ENCODE results near the gene PTH1R.

PTH1R gene

DNA sequence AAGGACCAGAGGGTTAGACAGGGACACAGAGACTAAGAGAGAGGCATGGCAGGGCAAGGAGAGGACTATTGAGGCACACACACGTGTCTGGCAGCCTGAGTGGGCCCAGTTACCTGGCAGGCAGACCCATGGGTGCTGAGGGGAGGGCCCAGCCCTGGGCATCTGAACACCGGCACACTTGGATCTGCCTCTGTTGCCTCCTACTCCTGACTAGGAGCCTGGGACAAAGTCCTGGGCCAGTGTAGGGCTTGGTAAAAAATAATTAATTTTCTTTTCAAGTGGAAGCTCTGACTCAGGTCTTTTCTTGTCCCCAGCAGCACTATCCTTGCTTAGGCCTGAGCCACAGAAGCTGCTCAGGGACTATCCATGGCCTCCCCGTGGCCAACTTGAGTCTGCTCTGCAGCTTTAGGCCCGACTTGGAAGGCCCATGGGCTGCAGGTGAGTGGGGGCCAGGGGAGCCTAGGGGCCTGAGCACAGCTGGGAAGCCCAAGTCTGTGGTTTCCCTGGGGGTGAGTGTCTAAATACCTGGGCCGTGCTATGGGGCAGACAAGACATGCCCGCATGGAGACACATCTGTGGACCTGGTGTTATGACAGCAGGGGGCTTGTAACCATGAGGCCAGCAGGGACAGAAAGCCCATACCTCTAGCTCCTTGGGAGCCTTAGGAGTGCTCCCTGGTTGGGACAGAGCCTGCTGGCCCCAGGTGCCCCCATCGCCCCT lies at the start of gene PTH1R:
Gene PTH1R, plus strand, starts transcription at position 316 of the 720 bp plus-strand sequence. CDS start 5,839 bp downstream, outside the sequence.
- in situ Hi-C loops (cut with HindIII; ENCODE audit: low sequenced_read_pairs) = no loop called here

DNA sequence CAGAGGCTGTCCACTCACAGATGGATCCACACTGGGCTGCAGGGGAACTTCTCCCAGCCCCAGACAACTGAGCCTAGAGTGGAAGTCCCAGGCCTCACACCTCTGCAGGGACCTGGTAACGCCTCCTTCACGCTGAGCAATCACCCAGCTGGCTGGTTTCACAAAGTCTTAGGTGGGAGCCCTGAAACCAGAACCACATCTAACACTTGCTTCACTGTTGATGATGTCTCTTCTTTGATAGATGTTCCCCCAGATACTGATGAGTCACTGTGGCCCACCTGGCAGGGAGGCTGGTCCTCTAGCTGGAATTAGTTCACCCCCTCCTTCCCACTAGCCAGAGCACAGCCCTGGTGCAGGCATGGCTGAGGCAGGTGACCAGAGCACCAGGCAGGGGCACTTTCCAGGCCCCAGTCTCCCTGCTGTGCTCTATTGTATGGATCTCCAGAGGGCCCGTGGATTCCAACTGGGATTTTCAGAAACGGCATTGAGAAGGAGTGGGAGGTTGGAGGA lies 47.8 kb upstream of the PTH1R start:
- in situ Hi-C loops (cut with HindIII; ENCODE audit: low sequenced_read_pairs) = no loop called here

DNA sequence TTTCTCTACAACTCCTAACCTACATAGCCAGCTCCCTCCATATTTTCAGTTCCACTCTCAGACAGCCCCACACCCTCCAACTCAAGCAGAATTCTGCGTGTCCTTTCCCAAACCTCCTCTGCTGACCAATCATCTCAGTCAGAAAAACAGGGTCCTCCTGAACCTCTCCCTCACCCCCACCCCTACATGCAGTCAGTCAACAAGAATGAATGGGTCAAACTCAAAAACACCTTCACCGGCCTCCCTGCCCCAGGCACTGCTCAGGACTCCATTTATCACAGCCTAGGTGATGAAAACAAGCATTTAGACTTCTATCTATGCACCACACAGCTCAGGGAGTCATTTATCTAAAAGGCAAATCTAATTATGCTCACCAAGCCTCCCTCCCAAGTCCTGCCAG lies 46.7 kb upstream of the PTH1R start:
- in situ Hi-C loops (cut with HindIII; ENCODE audit: low sequenced_read_pairs) = no loop called here

DNA sequence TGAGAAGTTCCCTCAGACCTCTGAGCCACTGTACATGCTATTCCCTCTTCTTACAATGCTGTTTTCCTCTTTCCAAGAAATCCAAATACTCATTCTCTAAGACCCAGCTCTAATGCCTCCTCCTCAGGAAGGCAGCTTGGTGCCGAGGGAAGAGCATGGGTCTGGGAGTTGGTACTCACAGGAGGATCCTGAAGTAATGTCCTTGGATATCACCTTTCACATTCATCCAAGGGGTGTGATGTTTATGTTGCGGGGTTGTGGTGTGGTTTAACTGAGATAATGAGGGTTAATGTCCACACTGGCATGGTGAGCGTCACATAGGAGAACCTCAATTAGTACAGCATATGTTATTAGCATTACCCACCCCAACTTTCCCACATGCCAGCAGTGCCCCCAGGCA lies 46.2 kb upstream of the PTH1R start:
- in situ Hi-C loops (cut with HindIII; ENCODE audit: low sequenced_read_pairs) = no loop called here

DNA sequence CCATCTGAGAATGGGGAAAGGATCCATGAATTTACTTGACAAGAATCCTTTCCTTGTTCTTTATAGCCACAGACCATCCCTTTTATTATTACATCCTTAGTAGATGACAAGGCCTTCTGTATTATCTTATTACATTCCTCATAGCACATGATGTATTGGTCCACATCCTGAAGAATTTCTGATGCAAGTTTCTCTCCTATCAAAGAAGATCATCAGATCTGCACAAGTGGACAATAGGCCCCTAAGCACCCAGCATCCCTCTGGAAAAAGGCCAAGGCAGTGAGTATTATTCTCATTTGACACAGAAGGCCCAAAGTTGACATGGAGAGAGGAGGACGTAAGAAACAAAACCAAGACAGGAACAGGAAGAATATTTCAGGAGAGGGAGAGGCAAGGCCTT lies 45.7 kb upstream of the PTH1R start:
- in situ Hi-C loops (cut with HindIII; ENCODE audit: low sequenced_read_pairs) = no loop called here

DNA sequence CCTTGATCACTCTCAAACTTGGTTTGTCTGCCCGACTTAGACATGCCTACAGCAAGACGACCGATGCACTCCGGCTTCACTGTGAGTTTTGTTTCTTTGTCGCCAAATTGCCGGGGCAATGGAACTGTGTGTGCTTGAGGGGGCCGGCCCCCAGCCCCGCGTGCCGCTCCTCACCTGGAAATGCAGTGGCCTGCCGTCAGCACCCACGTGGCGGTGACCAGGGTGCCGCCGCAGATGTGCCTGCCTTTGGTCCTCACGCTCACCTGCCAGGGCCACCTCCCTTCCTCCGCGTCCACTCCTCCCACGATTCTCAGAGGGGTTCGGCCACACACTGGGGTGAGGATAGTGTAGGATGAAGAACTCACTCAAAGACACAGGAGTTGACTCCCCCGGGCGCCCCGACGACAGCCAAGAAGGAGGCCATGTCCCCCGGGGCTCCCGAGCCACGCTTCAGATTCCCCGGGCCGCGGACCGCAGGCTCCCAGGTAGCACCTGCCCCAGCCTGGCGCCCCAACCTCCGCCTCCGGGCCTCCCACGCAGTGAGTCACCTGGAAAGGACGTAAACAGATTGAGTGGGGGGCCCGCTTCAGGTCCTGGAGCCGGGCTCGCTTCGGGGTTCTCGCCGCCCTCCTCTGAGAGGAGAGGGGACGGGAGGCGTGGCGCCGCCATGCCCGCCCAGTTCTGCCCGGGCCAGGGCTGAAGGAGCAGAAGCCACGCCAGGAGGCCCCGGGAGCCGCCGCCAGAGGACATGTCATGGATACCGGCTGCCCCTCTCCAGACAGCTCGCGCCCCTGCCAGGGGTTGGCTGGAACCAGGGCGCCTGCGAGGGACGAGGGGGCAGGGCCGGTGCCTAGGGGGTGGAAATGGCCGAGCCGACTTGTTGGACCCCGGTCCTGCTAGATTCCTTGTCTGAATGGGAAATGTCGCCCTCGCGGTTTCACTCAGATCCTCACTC lies 43.9 kb upstream of the PTH1R start:
- in situ Hi-C loops (cut with HindIII; ENCODE audit: low sequenced_read_pairs) = no loop called here

DNA sequence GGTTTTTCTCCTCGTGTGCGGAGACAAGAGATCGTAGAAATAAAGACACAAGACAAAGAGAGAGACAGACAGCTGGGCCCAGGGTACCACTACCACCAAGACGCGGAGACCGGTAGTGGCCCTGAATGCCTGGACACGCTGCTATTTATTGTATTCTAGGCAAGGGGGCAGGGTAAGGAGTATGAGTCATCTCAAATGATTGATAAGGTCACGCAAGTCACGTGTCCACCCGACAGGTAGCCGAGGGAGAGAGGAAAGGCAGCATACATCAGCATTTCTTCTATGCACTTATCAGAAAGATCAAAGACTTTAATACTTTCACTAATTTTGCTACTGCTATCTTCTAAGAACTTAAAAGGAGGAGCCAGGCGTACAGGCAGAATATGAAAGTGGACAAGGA lies 42.5 kb upstream of the PTH1R start:
- in situ Hi-C loops (cut with HindIII; ENCODE audit: low sequenced_read_pairs) = no loop called here

DNA sequence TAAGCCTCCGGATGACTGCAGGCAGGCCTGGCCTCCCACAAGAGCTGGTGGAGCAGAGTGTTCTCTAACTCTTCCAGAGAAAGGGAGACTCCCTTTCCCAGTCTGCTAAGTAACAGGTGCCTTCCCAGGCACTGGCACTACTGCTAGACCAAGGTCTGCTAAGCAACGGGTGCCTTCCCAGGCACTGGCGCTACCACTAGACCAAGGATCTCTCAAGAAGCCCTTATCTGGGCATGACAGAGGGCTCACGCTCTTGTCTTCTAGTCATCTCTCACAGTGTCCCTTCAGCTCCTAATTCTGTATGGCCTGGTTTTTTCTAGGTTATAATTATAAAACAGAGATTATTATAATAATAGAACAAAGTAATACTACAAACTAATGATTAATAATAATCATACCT lies 42.0 kb upstream of the PTH1R start:
- in situ Hi-C loops (cut with HindIII; ENCODE audit: low sequenced_read_pairs) = no loop called here

DNA sequence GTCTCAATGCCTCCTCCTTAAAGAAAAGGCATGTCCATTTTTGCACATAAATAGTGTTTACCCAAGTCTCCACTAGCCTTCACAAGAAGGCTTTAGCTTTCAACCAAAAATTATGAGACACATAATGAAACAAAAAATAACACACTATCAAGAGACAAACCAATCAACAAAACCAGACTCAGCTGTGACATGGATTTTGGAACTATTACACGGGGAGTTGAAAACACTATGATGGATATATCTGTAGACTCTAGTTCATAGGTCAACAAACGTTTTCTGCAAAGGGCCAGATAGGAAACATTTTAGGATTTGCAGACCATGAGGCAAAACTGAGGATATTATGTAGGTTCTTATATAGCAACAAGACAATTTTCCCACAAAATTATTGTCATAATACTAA lies 39.2 kb upstream of the PTH1R start:
- in situ Hi-C loops (cut with HindIII; ENCODE audit: low sequenced_read_pairs) = no loop called here

DNA sequence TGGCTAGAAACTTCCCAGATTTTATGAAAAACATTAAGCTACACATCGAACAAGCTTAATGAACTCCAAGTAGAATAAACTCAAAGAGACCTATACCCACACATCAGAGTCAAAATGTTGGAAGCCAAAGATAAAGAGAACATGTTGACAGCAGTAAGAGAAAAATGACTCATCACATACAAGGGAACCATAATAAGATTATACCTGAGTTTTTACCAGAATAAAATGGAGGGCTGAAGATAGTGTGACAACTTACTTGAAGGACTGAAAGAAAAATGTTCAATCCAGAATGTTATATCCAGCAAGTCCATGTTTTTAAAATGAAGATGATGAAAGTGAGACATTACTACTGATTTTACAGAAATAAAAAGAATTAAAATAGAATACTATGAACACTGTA lies 37.0 kb upstream of the PTH1R start:
- in situ Hi-C loops (cut with HindIII; ENCODE audit: low sequenced_read_pairs) = no loop called here

DNA sequence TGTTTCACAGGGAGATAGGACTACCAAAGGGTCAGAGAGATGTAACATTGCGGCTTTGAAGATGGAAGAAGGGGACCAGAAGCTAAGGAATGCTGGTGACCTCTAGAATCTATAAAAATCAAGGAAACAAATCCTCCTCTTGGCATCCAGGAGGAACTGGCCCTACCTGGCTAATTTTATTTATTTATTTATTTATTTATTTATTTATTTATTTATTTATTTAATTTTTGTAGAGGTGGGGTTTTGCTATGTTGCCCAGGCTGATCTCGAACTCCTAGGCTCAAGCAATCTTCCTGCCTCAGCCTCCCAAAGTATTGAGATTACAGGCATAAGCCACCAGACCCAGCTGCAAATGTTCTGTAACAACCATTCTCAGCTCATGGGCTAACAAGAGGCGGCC lies 34.0 kb upstream of the PTH1R start:
- in situ Hi-C loops (cut with HindIII; ENCODE audit: low sequenced_read_pairs) = no loop called here

DNA sequence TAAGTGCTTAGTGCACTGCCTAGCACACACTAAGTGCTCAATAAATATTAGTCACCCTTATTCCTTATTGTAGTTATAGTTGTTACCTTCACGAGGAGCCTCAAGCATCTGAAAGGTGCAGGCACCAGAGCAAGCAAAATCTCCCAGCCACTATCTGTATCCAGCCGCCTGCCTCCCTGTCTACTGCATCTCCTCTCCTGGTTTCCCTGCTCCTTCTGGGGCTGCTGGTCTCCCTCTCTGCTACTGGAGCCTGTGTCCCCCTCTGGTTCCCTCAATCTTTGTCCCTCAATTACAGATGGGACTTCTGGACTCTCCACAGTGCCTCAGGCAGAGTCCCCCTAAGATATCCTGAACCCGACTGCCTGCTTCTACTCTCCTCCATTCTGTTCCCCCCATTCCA lies 33.1 kb upstream of the PTH1R start:
- in situ Hi-C loops (cut with HindIII; ENCODE audit: low sequenced_read_pairs) = no loop called here

DNA sequence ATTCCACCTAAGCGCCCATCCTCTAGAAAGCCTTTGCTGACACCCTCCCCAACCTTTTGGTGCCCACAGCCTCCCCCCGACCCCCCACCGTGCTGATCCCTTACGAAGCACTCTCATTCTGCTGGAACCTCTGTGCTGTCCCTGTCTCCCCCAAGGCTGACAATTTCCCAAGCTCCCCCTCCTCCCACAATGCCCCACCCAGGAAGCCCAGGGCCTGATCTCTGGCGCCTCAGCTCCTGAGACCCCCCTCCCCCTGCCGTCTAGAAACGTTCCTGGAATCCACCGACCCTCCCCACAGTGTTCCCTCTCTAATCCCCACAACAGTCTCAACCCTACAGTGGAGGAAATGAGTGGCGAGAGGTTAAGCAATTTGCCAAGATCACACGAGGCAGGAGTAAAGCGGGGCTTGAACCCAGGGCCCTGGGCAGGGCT lies 32.6 kb upstream of the PTH1R start:
- in situ Hi-C loops (cut with HindIII; ENCODE audit: low sequenced_read_pairs) = no loop called here

DNA sequence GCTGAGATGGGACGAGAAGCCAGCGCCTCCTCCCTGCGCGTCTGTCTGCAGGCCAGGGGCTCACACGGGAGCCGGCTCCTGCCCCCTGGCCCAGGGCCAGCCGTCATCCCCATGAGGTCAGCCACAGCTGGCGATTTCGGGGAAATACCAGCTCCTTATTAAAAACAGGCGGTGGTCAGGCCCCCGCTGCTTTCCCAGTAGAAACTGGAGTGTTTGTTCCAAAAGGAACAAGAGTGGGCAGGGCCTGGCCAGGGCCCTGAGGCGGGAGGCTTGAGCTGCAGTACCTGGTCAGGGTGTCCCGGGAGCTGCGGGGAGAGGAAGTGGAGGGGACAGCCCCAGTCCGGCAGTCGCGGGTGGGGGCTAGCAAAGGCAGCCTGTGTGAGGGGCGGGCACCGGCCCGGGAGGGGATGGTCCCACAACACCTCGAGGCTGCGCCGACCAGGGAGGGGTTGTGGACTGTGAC lies 32.1 kb upstream of the PTH1R start:
- in situ Hi-C loops (cut with HindIII; ENCODE audit: low sequenced_read_pairs) = no loop called here

DNA sequence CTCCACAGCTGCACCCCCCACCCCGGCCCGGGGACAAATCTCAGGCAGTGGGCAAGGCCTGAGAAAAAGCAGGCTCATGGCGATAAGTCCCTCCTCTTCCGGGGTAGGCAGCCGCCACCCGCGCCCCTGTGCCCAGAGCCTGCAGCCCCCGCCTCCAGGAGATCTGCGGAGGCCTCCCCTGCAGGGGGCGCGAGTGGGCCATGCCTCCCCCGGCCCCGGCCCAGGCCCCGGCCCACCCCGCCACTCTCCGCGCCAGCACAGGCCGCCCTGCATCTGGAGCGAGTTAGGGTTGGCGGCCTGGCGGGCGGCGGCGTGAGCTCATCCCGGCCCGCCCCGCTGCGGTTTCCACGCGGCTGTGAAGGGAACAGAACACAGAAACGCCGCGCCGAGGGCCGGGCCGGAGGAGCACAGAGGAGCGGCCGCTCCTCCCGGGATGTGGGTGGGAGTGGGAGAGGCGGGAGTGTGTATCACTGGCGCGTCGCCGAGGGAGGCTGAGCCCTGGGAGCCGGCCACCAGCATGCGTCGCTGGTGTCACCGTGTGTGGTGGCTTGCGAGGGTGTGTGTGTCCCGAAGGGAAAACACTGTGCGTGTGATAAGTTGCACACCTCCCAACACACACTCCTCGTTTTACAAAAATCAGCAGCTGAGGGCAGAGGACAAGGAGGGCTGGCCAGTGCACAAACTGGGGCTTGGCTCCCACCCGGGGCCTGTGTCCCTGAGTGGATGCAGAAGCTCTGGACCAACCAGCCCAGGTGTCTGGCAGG lies 31.5 kb upstream of the PTH1R start:
- in situ Hi-C loops (cut with HindIII; ENCODE audit: low sequenced_read_pairs) = no loop called here

DNA sequence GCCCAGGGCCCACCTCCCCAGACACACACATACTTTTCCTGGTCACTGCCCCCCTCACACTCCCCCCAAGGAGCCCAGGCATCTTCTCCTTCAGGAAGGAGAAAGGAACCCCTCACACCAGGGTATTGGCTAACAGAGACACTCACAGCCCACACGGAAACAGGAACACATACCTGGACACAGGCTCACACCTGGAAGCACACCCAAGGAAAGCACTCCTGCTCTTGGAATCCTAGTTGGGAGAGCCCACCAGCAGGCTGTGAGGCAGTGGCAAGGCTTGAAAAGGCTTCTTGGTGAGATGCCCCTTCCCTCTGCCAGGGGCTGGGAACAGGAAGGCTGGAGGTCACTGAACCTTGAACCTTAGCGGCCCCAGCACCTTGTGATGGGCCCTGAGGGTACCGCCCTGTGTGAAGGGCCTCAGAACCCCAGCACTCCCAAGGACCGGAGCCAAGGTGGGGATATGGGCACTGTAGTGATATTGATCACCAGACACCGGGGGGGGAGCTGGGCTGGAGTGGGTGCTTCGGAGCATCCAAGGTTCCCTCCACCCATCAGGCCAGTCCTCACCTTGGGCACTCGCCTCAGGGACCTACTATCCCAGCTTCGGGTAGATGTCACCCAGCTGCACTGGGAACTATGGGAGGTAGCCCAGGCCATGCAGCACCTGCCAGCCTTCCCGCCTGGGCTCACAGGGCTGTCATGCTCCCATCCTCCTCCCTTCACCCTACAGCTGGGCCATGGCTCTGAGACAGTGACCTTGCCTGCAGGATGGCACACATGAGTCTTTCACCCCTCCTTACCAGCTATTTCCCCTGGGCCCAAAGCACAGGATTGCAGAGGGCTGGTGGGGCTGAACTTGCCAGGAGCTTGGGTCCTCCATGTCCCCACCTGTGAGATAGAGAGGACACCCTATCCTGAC lies 30.6 kb upstream of the PTH1R start:
- in situ Hi-C loops (cut with HindIII; ENCODE audit: low sequenced_read_pairs) = no loop called here

DNA sequence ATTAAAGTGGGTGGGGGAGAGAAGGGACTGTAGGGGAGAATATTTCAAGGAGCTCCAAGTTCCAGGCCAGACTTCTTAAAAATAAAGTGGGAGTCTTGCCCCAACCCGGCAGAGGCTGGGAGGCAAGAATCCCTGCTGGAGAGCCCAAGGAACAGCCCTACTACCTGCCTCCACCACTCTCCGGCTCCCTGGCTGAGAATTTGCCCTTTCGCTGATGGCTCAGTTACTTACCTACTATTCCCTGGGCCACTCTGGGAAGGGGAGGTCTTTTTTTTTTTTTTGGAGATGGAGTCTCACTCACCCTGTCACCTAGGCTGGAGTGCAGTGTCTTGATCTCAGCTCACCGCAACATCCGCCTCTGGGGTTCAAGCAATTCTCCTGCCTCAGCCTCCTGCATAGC lies 29.8 kb upstream of the PTH1R start:
- in situ Hi-C loops (cut with HindIII; ENCODE audit: low sequenced_read_pairs) = no loop called here

DNA sequence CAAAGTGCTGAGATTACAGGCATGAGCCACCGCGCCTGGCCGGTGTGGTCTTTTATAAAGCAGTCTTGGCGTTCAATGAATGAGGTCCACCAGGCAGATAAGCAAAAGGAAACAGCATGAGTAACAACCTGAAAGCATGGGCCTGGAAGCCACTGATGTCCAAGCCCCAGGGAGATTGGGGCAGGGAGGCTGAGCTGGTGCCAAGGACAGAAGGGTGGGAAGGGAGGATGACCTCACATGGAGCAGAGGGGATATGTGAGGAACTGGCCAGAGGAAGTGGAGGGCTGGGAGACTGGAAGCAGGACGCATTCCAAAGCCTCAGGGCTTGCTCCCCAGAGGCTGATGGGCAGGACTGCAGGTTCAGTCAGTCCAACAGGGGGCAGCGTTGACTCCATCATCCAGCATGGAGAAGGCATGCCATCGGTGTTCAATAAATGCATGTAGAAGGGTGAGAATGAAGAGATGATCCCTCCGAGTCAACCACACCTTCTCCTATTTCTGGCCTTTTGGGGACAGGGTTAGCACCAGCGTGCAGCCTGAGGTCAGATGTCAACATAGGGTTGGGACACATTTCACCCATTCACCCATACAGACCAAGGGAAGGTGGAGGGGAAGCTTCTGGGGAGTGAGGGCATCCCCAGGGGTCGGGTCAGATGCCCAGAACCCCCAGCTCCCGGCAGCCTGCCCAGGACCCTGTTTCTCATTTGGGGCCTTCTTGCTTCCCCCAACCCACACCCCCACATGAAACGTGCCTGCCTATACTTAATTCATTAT lies 29.1 kb upstream of the PTH1R start:
- in situ Hi-C loops (cut with HindIII; ENCODE audit: low sequenced_read_pairs) = no loop called here

DNA sequence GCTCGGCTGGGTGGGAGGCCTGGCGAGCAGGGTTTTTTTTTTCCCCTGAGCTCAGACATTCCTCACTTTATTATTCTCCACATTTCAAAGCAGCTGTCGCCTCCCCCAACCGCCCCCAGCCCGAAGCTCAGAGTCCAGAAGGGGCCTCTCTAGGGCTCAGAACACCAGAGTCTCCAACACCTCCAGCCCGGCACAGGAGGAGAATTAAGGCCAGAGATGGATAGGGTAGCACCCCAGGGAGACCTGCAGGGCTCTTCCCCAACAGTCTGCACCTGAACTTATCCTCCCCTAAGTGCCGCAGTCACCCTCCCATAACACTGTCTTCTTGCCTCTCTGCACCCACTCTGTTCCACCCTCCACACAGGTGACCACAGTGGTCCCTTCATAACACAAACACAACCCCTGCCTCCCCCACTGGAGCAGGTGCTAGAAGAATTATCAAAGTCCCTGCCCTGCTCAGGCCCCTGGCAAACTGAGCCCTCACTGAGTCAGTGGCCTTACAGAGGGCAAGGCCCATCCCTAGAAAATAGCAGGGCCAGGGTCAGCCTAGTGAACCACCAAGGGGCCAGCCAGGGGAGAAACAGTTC lies 28.4 kb upstream of the PTH1R start:
- in situ Hi-C loops (cut with HindIII; ENCODE audit: low sequenced_read_pairs) = no loop called here

All from endothelial cell of hepatic sinusoid (primary cell).